Prostate gland (tissue), 2 donors: ENCODE measurements around the gene PRSS23.

Source experiments
- CTCF ChIP-seq, 4 experiments: fragments of 200-600 bp in 2 of 4; fragments of 450-650 bp in 2 of 4; sonication (generic) in 2 of 4; IDR thresholded peaks; 1 replicate in 3 of 4; 2 replicates in 1 of 4; pipeline ENCODE4 v1.5.1; 2016 to 2019; ENCODE audit warnings: antibody characterized with exemption in 4 of 4, mild to moderate bottlenecking in 2 of 4, moderate library complexity in 2 of 4
- POLR2A ChIP-seq: fragments of 450-650 bp; IDR thresholded peaks from one replicate; pipeline ENCODE4 v1.6.1; 2016; ENCODE audit warnings: antibody characterized with exemption, mild to moderate bottlenecking
- POLR2AphosphoS5 ChIP-seq: sonication (generic); formaldehyde crosslinking; IDR thresholded peaks from one replicate; pipeline ENCODE4 v1.6.1; 2017; ENCODE audit warnings: antibody characterized with exemption

GRCh38 chr11:86848132-86848531, 47.8 kb downstream of the PRSS23 start:
- TF ChIP-seq CTCF (IDR thresholded peaks at IDR 0.05), result no peak
- no peak for TF ChIP-seq POLR2A
- TF ChIP-seq POLR2AphosphoS5, result no peak
